GM12874 (cell line): ENCODE results near the gene CSF1.

Source experiments
- TF ChIP-seq, protein P1 (sequence below): IDR thresholded peaks from 2 replicates; pipeline ENCODE4 v1.5.1; 2011; ENCODE audit warnings: low read depth, mild to moderate bottlenecking, control low read depth, low read length, moderate library complexity; ENCODE audit not compliant: insufficient read depth

Gene CSF1

DNA sequence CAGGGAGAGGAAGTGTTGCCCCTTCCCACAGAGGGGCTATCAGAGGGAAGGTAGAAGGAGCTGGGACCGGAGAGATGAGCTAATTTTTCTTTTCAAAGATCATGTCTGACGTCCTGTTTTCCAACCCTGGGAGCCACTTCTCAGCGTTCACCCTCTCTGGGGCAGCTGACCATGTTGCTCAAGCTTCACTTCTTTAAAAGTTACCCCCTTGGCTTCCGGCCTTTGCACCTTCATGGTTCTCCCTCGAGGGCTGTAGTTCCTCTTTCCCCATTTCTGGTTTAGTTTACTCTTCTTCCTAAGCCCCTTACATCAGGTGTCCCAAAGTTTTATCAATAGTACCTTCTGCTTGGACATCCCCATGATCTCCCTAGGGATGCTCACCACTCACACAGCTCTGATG lies 23.8 kb upstream of the CSF1 start:
- TF ChIP-seq, protein P1, sequence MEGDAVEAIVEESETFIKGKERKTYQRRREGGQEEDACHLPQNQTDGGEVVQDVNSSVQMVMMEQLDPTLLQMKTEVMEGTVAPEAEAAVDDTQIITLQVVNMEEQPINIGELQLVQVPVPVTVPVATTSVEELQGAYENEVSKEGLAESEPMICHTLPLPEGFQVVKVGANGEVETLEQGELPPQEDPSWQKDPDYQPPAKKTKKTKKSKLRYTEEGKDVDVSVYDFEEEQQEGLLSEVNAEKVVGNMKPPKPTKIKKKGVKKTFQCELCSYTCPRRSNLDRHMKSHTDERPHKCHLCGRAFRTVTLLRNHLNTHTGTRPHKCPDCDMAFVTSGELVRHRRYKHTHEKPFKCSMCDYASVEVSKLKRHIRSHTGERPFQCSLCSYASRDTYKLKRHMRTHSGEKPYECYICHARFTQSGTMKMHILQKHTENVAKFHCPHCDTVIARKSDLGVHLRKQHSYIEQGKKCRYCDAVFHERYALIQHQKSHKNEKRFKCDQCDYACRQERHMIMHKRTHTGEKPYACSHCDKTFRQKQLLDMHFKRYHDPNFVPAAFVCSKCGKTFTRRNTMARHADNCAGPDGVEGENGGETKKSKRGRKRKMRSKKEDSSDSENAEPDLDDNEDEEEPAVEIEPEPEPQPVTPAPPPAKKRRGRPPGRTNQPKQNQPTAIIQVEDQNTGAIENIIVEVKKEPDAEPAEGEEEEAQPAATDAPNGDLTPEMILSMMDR = no peak

DNA sequence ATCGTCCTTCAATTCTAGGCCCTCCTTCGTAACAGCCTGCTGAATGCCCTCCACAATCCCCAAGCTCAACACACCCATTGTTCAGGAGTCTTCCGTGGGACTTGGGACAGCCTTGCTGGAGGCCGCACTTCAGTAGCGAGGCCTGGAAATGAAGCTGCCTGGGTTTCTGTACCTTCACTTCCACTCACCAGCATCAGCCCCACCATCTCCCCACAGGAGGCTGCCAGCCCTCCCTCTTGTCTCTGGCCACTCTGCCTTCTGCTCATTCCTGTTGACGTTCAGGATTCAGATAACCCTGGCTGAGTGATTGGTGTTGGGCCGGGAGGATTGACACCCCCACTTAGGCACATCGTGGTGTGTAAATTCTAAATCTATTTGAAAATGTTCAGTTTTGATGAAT lies 23.4 kb upstream of the CSF1 start:
- TF ChIP-seq, protein P1 = no peak

DNA sequence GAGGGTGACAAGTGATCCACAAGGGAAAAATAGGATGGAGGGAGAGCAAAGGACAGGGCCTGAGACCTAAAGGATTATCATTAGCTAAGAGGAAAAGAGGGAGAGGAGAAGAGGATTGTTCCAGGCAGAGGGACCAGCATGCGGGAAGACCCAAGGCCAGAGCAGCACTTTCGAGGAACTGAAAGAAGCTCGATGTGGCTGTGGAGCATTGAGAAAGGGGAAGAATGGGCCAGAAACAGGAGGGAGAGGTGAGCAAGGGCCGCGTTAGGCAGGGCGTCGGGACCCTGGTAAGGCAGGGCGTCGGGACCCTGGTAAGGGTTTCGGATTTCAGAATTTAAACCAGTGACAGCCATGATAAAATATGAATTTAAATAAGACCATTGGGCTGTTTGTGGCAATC lies 22.8 kb upstream of the CSF1 start:
- TF ChIP-seq, protein P1 = no peak

DNA sequence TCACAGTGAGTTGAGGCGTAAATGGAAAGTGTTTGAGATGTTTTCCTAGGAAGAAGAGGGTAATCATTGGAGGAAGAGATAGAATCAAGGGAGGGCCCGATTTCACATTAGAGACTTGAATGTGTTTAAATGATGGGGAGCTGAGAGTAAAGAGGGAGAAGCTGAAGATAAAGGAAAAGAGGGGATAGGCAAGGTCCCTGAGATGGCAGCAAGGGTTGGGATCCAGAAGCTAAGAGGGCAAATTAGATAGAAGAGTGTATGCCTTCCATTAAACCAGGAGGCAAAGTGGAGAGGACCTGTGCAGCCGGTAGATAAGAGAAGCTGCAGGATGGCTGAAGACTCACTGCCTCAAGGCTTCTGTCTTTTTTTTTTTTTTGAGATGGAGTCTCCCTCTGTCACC lies 21.6 kb upstream of the CSF1 start:
- TF ChIP-seq, protein P1 = no peak

DNA sequence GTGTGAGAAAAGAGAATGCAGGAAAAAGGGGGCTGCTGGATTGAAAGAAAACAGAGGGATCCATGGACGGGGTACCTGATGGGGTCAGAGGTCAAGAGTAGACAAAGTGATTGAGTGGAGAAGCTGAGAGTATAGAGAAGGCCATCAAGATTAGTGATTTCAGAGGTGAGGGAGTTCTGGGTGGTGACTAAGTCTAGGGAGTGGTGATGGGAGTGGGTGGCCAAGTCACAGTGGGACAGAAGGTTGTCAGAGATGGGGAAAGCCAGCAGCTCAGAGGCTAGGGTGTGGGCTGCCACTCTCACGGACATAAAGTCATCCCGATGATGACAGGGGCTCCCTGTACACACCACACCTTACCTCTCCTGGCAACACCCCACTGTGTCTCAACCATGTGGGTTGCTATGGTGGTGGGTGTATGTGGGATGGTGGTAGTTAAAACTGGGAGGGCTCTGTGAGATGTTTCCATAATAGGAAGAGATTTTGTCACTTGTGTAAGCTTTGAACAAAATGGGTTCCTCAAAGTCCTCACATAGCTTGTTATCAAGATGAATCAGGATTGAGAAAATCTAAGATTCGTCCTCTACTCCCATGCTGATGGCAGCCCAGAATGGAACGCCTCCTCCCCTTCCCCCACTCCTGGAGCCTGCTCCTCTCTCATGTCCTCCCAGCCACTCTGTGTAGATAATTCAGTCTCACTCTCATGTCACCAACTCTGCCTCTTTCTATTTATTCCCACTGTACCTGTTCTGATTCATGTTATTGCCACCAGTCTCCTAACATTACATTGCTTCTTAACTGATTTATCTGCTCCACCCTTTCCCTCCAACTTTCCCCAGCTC lies 20.3 kb upstream of the CSF1 start:
- TF ChIP-seq, protein P1 = no peak

DNA sequence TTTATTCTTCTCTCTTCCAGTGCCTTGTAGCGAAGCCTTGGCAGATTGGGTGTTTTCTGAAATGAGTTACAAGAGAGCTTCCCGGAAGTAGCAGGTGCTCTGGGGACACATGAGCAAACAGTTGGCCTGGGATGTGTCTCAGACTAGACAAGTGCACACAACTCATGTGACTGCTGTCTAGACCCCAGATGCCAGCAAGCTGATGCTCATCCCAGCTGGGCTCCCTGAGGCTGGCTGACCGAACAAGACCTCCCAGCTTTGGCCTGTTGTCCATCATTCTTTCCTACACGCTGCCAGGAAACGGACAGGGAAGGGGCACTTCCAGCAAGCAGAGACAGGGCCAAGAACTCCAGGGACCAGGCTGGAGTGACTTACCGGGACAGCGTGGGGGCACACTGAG lies 18.7 kb upstream of the CSF1 start:
- TF ChIP-seq, protein P1 = no peak

DNA sequence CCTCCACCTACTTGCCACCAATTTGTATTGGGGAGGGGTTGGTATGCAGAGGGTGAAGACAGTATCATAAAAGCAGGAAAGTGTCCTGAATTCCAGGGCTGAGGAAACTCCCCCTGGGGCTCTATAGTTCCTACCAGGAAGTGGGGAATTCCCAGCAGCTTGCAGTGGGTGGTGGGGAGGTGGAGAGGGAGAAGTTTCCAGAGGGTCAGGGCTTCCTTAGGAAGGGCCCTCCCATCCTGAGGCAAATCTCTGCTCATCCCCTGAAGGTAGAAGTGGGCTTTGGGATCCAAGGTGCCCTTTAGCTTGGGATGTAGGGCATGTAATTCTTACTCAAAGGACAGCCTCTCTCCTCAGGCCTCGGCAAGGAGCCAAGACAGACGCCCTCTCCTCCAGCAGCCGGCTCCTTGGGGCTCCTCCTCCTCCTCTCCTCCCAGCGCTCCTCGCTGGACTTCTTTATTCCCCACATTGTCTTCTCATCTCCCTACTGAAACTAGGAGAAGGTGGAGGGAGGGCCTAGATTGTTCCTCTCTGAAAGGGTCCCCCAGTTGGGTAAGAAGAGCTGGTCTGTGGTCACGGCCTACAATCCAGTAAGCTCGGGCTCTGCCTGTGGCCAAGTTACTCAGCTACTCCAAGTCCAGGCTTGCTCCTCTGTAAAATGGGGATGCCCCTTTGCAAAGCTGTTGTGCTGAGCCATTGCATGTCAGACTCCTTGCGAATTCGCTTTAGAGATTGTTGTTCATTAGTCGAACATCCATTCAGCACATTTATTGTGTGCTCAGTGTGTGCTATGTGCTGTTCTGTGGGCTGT lies 17.9 kb upstream of the CSF1 start:
- TF ChIP-seq, protein P1 = no peak
